ENCODE data around the gene CNKSR3.

GRCh38 chr6:154504102-154504501 is 6.4 kb downstream of the CNKSR3 start:
- no peak for TF ChIP-seq MAX (IDR thresholded peaks at IDR 0.05; ENCODE audit: low read depth)
- TF ChIP-seq RAD21 (IDR thresholded peaks at IDR 0.05; ENCODE audit: low read length) = no peak
- no peak for TF ChIP-seq CTCF (IDR thresholded peaks at IDR 0.05)
- no peak for TF ChIP-seq YY1 (IDR thresholded peaks at IDR 0.05; ENCODE audit: low read depth)
- TF ChIP-seq JUND (IDR thresholded peaks at IDR 0.05) = no peak
- TF ChIP-seq USF1 (IDR thresholded peaks at IDR 0.05; ENCODE audit: borderline replicate concordance, low read depth) = no peak
- no peak for TF ChIP-seq TAF1 (IDR thresholded peaks at IDR 0.05; ENCODE audit: borderline replicate concordance, low read depth, low read length)
- no peak for TF ChIP-seq POLR2AphosphoS5 (IDR thresholded peaks at IDR 0.05; ENCODE audit: low read depth, low read length)
- TF ChIP-seq SMC3 (IDR thresholded peaks at IDR 0.05; ENCODE audit: low read depth, low read length) = no peak
